HEK293 (cell line): ENCODE measurements around the gene RPS6KA3.

Source experiments
- CTCF ChIA-PET: fragments of 350-600 bp; formaldehyde crosslinking; extraction: SDS; loops from one replicate; lab custom pipeline; 2021; ENCODE audit warnings: antibody characterized with exemption; lab: Yijun Ruan, JAX
- POLR2A ChIA-PET: fragments of 300-600 bp; formaldehyde crosslinking; extraction: SDS; loops from one replicate; lab custom pipeline; 2020; ENCODE audit warnings: antibody characterized with exemption, inconsistent platforms; lab: Yijun Ruan, JAX
- H3K27ac ChIP-seq: fragments of 200-500 bp; sonication (Bioruptor generic); 2 replicates; pipeline ENCODE4 v1.5.1; 2014; ENCODE audit warnings: low read depth, low read length, control low read depth, inconsistent platforms; ENCODE audit errors: extremely low read depth
- H3K36me3 ChIP-seq, 2 experiments: fragments of 200-500 bp in 1 of 2; sonication (Bioruptor generic) in 1 of 2; 1 replicate in 1 of 2; 2 replicates in 1 of 2; pipeline ENCODE4 v1.5.1; 2014 to 2017; ENCODE audit warnings: inconsistent platforms in 2 of 2, low read length in 2 of 2; ENCODE audit not compliant: control insufficient read depth in 2 of 2, insufficient read depth in 1 of 2
- H3K4me1 ChIP-seq: fragments of 200-500 bp; sonication (Bioruptor generic); 2 replicates; pipeline ENCODE4 v1.5.1; 2014; ENCODE audit warnings: mild to moderate bottlenecking, low read length, inconsistent platforms; ENCODE audit not compliant: control insufficient read depth, insufficient read depth
- H3K4me3 ChIP-seq: 2 replicates; pipeline ENCODE4 v1.5.1; 2011; ENCODE audit warnings: low read depth, mild to moderate bottlenecking, control low read depth, low read length, moderate library complexity
- H3K9me3 ChIP-seq: fragments of 200-500 bp; sonication (Bioruptor generic); 2 replicates; pipeline ENCODE4 v1.5.1; 2014; ENCODE audit warnings: low read depth, low read length, inconsistent platforms; ENCODE audit not compliant: control insufficient read depth, insufficient read depth
- GFI1B ChIP-seq: fragments of 450-650 bp; formaldehyde crosslinking; IDR thresholded peaks from 2 replicates; pipeline ENCODE4 v1.5.1; 2016; ENCODE audit warnings: missing biosample characterization, missing genetic modification characterization
- HOXA7 ChIP-seq: sonication (generic); formaldehyde crosslinking; IDR thresholded peaks from 2 replicates; pipeline ENCODE4 v1.8.1; 2022; ENCODE audit warnings: missing genetic modification reagents, borderline replicate concordance
- HOXC10 ChIP-seq: sonication (generic); formaldehyde crosslinking; IDR thresholded peaks from 2 replicates; pipeline ENCODE4 v1.8.1; 2023; ENCODE audit warnings: mild to moderate bottlenecking, missing genetic modification reagents
- SETDB1 ChIP-seq: IDR thresholded peaks from one replicate; pipeline ENCODE4 v1.6.1; 2017; ENCODE audit warnings: mild to moderate bottlenecking, low read length, moderate library complexity, mixed read lengths; ENCODE audit not compliant: insufficient read length
- YY1 ChIP-seq: fragments of 450-650 bp; formaldehyde crosslinking; IDR thresholded peaks from 2 replicates; pipeline ENCODE4 v1.5.1; 2018; ENCODE audit warnings: missing biosample characterization, missing genetic modification characterization
- ZFP41 ChIP-seq: fragments of 450-650 bp; formaldehyde crosslinking; IDR thresholded peaks from 2 replicates; pipeline ENCODE4 v1.5.1; 2016; ENCODE audit warnings: missing biosample characterization, missing genetic modification characterization, borderline replicate concordance
- ZNF16 ChIP-seq: fragments of 450-650 bp; formaldehyde crosslinking; IDR thresholded peaks from 2 replicates; pipeline ENCODE4 v1.5.1; 2016; ENCODE audit warnings: low read depth, missing biosample characterization, missing genetic modification characterization
- ZNF2 ChIP-seq: fragments of 450-650 bp; formaldehyde crosslinking; IDR thresholded peaks from 2 replicates; pipeline ENCODE4 v1.5.1; 2016; ENCODE audit warnings: missing biosample characterization, missing genetic modification characterization
- ZNF239 ChIP-seq: fragments of 450-650 bp; formaldehyde crosslinking; IDR thresholded peaks from 2 replicates; pipeline ENCODE4 v1.5.1; 2016; ENCODE audit warnings: missing biosample characterization, missing genetic modification characterization
- ZNF266 ChIP-seq: fragments of 450-650 bp; formaldehyde crosslinking; IDR thresholded peaks from 2 replicates; pipeline ENCODE4 v1.5.1; 2016; ENCODE audit warnings: missing biosample characterization, missing genetic modification characterization, low read depth
- ZNF529 ChIP-seq: fragments of 450-650 bp; formaldehyde crosslinking; IDR thresholded peaks from 2 replicates; pipeline ENCODE4 v1.5.1; 2017; ENCODE audit warnings: missing genetic modification characterization, missing biosample characterization; ENCODE audit not compliant: insufficient replicate concordance
- ZNF530 ChIP-seq: fragments of 450-650 bp; formaldehyde crosslinking; IDR thresholded peaks from 2 replicates; pipeline ENCODE4 v1.5.1; 2016; ENCODE audit warnings: low read depth, missing biosample characterization, missing genetic modification characterization
- ZNF549 ChIP-seq: fragments of 450-650 bp; IDR thresholded peaks from 2 replicates; pipeline ENCODE4 v1.5.1; 2018; ENCODE audit warnings: missing biosample characterization, missing genetic modification characterization, mild to moderate bottlenecking, inconsistent platforms, moderate library complexity
- ZNF555 ChIP-seq: fragments of 450-650 bp; formaldehyde crosslinking; conservative IDR thresholded peaks from 2 replicates; pipeline ENCODE4 v1.5.1; 2017; ENCODE audit warnings: missing biosample characterization, mild to moderate bottlenecking, missing genetic modification characterization, inconsistent platforms
- ZNF654 ChIP-seq: fragments of 450-650 bp; formaldehyde crosslinking; IDR thresholded peaks from 2 replicates; pipeline ENCODE4 v1.5.1; 2016; ENCODE audit warnings: low read depth, missing biosample characterization, missing genetic modification characterization
- ZNF677 ChIP-seq: fragments of 450-650 bp; IDR thresholded peaks from 2 replicates; pipeline ENCODE4 v1.5.0; 2018; ENCODE audit warnings: missing biosample characterization, mild to moderate bottlenecking, missing genetic modification characterization, moderate library complexity
- ZNF792 ChIP-seq: fragments of 450-650 bp; formaldehyde crosslinking; IDR thresholded peaks from 2 replicates; pipeline ENCODE4 v1.5.1; 2016; ENCODE audit warnings: missing biosample characterization, missing genetic modification characterization
- ZNF830 ChIP-seq: fragments of 450-650 bp; IDR thresholded peaks from 2 replicates; pipeline ENCODE4 v1.5.0; 2018; ENCODE audit warnings: missing biosample characterization, missing genetic modification characterization, low read depth, mild to moderate bottlenecking, moderate library complexity
- TF ChIP-seq, protein P1 (sequence below): fragments of 450-650 bp; formaldehyde crosslinking; IDR thresholded peaks from 2 replicates; pipeline ENCODE4 v1.5.1; 2016; ENCODE audit warnings: missing biosample characterization, missing genetic modification characterization
- TF ChIP-seq, protein P2 (sequence below): fragments of 450-650 bp; formaldehyde crosslinking; IDR thresholded peaks from 2 replicates; pipeline ENCODE4 v1.5.1; 2016; ENCODE audit warnings: missing biosample characterization, missing genetic modification characterization, borderline replicate concordance
- TF ChIP-seq, protein P3 (sequence below): fragments of 450-650 bp; formaldehyde crosslinking; IDR thresholded peaks from 2 replicates; pipeline ENCODE4 v1.5.1; 2016; ENCODE audit warnings: missing biosample characterization, missing genetic modification characterization
- TF ChIP-seq, protein P4 (sequence below): fragments of 450-650 bp; formaldehyde crosslinking; IDR thresholded peaks from 2 replicates; pipeline ENCODE4 v1.5.1; 2016; ENCODE audit warnings: missing biosample characterization, missing genetic modification characterization
- TF ChIP-seq, protein P5 (sequence below): fragments of 450-650 bp; IDR thresholded peaks from 2 replicates; pipeline ENCODE4 v1.5.1; 2018; ENCODE audit warnings: missing biosample characterization, missing genetic modification characterization
- TF ChIP-seq, protein P6 (sequence below): fragments of 450-650 bp; formaldehyde crosslinking; IDR thresholded peaks from 2 replicates; pipeline ENCODE4 v1.5.1; 2016; ENCODE audit warnings: missing biosample characterization, missing genetic modification characterization, low read depth

The RPS6KA3 gene

DNA sequence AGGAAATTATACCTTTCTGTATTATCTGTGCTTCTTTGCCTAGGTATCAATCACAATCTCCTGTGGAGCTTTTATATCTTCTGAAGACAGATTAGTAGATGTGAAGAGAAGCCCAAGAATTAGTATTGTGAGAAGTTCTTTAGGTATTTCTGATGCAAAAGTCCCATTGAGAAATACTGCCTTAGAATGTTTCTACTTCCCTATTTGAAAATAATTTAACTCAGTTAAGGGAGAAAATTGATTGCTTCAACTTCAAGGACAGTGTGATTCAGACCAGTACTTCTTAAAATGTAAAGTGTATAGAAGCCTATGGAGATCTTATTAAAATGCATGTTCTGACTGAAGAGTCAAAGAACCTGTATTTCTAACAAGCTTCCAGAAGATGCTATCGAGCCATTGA lies 134.0 kb downstream of the RPS6KA3 start:
- Histone ChIP-seq H3K9me3 (no peaks in the 10 kb centered on the region), H3K4me3 (no peak overlapping the region)
- TF ChIP-seq ZNF16, result no peak
- no peak for TF ChIP-seq HOXC10 (CRISPR knock-in tag)
- no peak for TF ChIP-seq ZFP41 (tag by site-specific recombination)
- TF ChIP-seq YY1 (tag by site-specific recombination), result no peak
- no peak for TF ChIP-seq GFI1B (tag by site-specific recombination)
- TF ChIP-seq ZNF239 (tag by site-specific recombination), result no peak
- no peak for TF ChIP-seq ZNF792 (tag by site-specific recombination)
- TF ChIP-seq, protein P1, sequence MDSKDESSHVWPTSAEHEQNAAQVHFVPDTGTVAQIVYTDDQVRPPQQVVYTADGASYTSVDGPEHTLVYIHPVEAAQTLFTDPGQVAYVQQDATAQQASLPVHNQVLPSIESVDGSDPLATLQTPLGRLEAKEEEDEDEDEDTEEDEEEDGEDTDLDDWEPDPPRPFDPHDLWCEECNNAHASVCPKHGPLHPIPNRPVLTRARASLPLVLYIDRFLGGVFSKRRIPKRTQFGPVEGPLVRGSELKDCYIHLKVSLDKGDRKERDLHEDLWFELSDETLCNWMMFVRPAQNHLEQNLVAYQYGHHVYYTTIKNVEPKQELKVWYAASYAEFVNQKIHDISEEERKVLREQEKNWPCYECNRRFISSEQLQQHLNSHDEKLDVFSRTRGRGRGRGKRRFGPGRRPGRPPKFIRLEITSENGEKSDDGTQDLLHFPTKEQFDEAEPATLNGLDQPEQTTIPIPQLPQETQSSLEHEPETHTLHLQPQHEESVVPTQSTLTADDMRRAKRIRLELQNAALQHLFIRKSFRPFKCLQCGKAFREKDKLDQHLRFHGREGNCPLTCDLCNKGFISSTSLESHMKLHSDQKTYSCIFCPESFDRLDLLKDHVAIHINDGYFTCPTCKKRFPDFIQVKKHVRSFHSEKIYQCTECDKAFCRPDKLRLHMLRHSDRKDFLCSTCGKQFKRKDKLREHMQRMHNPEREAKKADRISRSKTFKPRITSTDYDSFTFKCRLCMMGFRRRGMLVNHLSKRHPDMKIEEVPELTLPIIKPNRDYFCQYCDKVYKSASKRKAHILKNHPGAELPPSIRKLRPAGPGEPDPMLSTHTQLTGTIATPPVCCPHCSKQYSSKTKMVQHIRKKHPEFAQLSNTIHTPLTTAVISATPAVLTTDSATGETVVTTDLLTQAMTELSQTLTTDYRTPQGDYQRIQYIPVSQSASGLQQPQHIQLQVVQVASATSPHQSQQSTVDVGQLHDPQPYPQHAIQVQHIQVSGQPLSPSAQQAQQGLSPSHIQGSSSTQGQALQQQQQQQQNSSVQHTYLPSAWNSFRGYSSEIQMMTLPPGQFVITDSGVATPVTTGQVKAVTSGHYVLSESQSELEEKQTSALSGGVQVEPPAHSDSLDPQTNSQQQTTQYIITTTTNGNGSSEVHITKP, result no peak
- no peak for TF ChIP-seq ZNF266 (tag by site-specific recombination)
- no peak for TF ChIP-seq ZNF549 (tag by site-specific recombination)
- TF ChIP-seq ZNF555 (tag by site-specific recombination), result no peak
- TF ChIP-seq ZNF530 (tag by site-specific recombination), result no peak
- TF ChIP-seq SETDB1, result no peak
- no peak for TF ChIP-seq ZNF677 (tag by site-specific recombination)
- no peak for TF ChIP-seq ZNF654 (tag by site-specific recombination)
- TF ChIP-seq, protein P2, sequence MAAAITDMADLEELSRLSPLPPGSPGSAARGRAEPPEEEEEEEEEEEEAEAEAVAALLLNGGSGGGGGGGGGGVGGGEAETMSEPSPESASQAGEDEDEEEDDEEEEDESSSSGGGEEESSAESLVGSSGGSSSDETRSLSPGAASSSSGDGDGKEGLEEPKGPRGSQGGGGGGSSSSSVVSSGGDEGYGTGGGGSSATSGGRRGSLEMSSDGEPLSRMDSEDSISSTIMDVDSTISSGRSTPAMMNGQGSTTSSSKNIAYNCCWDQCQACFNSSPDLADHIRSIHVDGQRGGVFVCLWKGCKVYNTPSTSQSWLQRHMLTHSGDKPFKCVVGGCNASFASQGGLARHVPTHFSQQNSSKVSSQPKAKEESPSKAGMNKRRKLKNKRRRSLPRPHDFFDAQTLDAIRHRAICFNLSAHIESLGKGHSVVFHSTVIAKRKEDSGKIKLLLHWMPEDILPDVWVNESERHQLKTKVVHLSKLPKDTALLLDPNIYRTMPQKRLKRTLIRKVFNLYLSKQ, result no peak
- TF ChIP-seq, all 188 proteins: peak for 0
- Histone ChIP-seq H3K36me3 (peaks cover 88 to 93% of the 10 kb centered on the region in 2 experiments), H3K4me1 (0 out of 2 replicates have a peak, but pooled peaks cover 2% of the 10 kb centered on the region), H3K27ac (no peak overlapping the region)
- CTCF ChIA-PET, result interaction anchor here (0.6 to 1.0 kb wide), 2 partner anchors 69 to 228 kb away, joined by 3 read pairs; no protein-coding TSS in a partner anchor
- POLR2A ChIA-PET, result interaction anchor here (1.1 kb wide), 1 partner anchor 9 kb away, joined by 5 read pairs; the partner anchor contains the start of gene EIF1AX

DNA sequence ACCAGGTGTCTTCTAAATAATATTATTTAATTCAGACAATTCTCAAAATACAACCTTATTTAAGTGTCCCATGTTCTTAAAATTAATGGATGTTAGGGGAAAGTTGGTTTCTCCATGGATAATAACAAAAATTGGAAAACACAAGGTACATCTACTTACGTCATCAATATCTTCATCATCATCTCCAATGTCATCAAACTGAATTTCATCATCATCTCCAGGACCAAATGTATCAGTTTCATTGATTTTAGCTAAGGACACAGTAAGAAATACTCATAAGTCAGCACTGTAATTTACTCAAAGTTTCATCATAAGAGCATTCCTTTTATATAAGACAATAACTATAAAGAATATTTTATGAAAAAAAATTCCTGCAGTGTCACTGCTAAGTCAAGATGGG lies 136.4 kb downstream of the RPS6KA3 start:
- H3K36me3 ChIP-seq, result peaks cover 66 to 73% of the 10 kb centered on the region in 2 experiments
- no peak overlapping the region for H3K4me3 ChIP-seq
- CTCF ChIA-PET, result interaction anchor here (0.6 to 2.0 kb wide), 2 partner anchors 10 to 1740 kb away, joined by 4 read pairs; no protein-coding TSS in a partner anchor
- H3K27ac ChIP-seq, result no peak overlapping the region
- POLR2A ChIA-PET, result interaction anchor here (3.1 kb wide), 1 partner anchor 11 kb away, joined by 16 read pairs; the partner anchor contains the start of gene EIF1AX
- H3K4me1 ChIP-seq, result 0 out of 2 replicates have a peak, but pooled peaks cover 2% of the 10 kb centered on the region
- H3K9me3 ChIP-seq, result no peaks in the 10 kb centered on the region
- TF ChIP-seq ZNF529 (tag by site-specific recombination), result no peak
- TF ChIP-seq, protein P3, sequence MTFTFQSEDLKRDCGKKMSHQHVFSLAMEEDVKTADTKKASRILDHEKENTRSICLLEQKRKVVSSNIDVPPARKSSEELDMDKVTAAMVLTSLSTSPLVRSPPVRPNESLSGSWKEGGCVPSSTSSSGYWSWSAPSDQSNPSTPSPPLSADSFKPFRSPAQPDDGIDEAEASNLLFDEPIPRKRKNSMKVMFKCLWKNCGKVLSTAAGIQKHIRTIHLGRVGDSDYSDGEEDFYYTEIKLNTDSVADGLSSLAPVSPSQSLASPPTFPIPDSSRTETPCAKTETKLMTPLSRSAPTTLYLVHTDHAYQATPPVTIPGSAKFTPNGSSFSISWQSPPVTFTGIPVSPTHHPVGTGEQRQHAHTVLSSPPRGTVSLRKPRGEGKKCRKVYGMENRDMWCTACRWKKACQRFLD (tag by site-specific recombination), result no peak
- TF ChIP-seq HOXA7, result no peak
- TF ChIP-seq, protein P4, sequence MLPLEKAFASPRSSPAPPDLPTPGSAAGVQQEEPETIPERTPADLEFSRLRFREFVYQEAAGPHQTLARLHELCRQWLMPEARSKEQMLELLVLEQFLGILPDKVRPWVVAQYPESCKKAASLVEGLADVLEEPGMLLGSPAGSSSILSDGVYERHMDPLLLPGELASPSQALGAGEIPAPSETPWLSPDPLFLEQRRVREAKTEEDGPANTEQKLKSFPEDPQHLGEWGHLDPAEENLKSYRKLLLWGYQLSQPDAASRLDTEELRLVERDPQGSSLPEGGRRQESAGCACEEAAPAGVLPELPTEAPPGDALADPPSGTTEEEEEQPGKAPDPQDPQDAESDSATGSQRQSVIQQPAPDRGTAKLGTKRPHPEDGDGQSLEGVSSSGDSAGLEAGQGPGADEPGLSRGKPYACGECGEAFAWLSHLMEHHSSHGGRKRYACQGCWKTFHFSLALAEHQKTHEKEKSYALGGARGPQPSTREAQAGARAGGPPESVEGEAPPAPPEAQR (tag by site-specific recombination), result no peak
- no peak for TF ChIP-seq ZNF654 (tag by site-specific recombination)
- TF ChIP-seq ZNF830, result no peak
- TF ChIP-seq ZNF2 (tag by site-specific recombination), result no peak
- TF ChIP-seq, protein P5, sequence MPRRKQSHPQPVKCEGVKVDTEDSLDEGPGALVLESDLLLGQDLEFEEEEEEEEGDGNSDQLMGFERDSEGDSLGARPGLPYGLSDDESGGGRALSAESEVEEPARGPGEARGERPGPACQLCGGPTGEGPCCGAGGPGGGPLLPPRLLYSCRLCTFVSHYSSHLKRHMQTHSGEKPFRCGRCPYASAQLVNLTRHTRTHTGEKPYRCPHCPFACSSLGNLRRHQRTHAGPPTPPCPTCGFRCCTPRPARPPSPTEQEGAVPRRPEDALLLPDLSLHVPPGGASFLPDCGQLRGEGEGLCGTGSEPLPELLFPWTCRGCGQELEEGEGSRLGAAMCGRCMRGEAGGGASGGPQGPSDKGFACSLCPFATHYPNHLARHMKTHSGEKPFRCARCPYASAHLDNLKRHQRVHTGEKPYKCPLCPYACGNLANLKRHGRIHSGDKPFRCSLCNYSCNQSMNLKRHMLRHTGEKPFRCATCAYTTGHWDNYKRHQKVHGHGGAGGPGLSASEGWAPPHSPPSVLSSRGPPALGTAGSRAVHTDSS, result peak; percentile 49; the same call in 1 of the 2 replicates
- TF ChIP-seq, protein P6, sequence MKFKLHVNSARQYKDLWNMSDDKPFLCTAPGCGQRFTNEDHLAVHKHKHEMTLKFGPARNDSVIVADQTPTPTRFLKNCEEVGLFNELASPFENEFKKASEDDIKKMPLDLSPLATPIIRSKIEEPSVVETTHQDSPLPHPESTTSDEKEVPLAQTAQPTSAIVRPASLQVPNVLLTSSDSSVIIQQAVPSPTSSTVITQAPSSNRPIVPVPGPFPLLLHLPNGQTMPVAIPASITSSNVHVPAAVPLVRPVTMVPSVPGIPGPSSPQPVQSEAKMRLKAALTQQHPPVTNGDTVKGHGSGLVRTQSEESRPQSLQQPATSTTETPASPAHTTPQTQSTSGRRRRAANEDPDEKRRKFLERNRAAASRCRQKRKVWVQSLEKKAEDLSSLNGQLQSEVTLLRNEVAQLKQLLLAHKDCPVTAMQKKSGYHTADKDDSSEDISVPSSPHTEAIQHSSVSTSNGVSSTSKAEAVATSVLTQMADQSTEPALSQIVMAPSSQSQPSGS (tag by site-specific recombination), result 0 out of 2 replicates have a peak, but pooled peaks have one; percentile 22
